ENCODE data around the gene PHF23.

- no peak for TF ChIP-seq CTCF (conservative IDR thresholded peaks at IDR 0.05; ENCODE audit: low read depth, low read length)
- TF ChIP-seq EZH2 (IDR thresholded peaks at IDR 0.05; ENCODE audit: low read length, unreplicated experiment) = no peak
- no peak for TF ChIP-seq EZH2phosphoT487 (IDR thresholded peaks at IDR 0.05; ENCODE audit: borderline replicate concordance, low read length)
Measured at GRCh38 chr17:7281074-7281952, 42.1 kb upstream of the PHF23 start, which contains the start of gene SLC2A4.
